Measurements from ENCODE around the gene VWC2L. TPM values are rescaled to one million over a fixed set of nuclear protein-coding genes. Genes with fewer than 3 reads are reported as not detected.

VWC2L gene
- total RNA-seq, 6 experiments from 2014 or later = not detected

GRCh38 chr2:214519258-214519818, 108.5 kb downstream of the VWC2L start:
- WGBS (ENCODE audit: insufficient coverage, low coverage, low lambda C conversion rate, missing lambda C conversion rate) = 71% methylated on average over 5 of the region's 5 CpGs
- no peaks in the 10 kb centered on the region for H3K9me3 ChIP-seq
- TF ChIP-seq CTCF (IDR thresholded peaks at IDR 0.05) (no peak), POLR2A (IDR thresholded peaks at IDR 0.05) (no peak)
- no peak overlapping the region for H3K27ac ChIP-seq
- no peaks in the 10 kb centered on the region for H3K4me1 ChIP-seq
- H3K36me3 ChIP-seq = no peaks in the 10 kb centered on the region
- intact Hi-C loops (cut with DNase I) = no loop called here
- DNase-seq (no peak), ATAC-seq (no peak)
- no peaks in the 10 kb centered on the region for H3K27me3 ChIP-seq
- H3K4me3 ChIP-seq = no peak overlapping the region

- no peaks in the 10 kb centered on the region for H3K4me1 ChIP-seq
- no peak for DNase-seq
- TF ChIP-seq CTCF (IDR thresholded peaks at IDR 0.05) = no peak
These were observed 118.2 kb downstream of the VWC2L start for GRCh38 chr2:214529021-214529420.

GRCh38 chr2:214529514-214529913, 118.7 kb downstream of the VWC2L start:
- no peak overlapping the region for H3K27ac ChIP-seq
- no peaks in the 10 kb centered on the region for H3K9me3 ChIP-seq
- intact Hi-C loops (cut with DNase I) = no loop called here
- H3K36me3 ChIP-seq = no peaks in the 10 kb centered on the region
- DNase-seq = no peak
- no peaks in the 10 kb centered on the region for H3K27me3 ChIP-seq
- H3K4me3 ChIP-seq = no peak overlapping the region
- no peak for ATAC-seq
- no peak for TF ChIP-seq CTCF (IDR thresholded peaks at IDR 0.05)
- no peak for TF ChIP-seq POLR2A (IDR thresholded peaks at IDR 0.05)
- 53% methylated on average over 6 of the region's 6 CpGs for WGBS (ENCODE audit: insufficient coverage, low coverage, low lambda C conversion rate, missing lambda C conversion rate)
- no peaks in the 10 kb centered on the region for H3K4me1 ChIP-seq

More at GRCh38 chr2:214529021-214529420, 118.2 kb downstream of the VWC2L start:
- Histone ChIP-seq H3K4me3 (no peak overlapping the region), H3K27me3 (no peaks in the 10 kb centered on the region), H3K36me3 (no peaks in the 10 kb centered on the region), H3K9me3 (no peaks in the 10 kb centered on the region), H3K27ac (no peak overlapping the region)
- WGBS (ENCODE audit: insufficient coverage, low coverage, low lambda C conversion rate, missing lambda C conversion rate) = 51% methylated on average over 5 of the region's 5 CpGs
- no peak for ATAC-seq
- intact Hi-C loops (cut with DNase I) = no loop called here

- no peaks in the 10 kb centered on the region for H3K4me1 ChIP-seq
- H3K9me3 ChIP-seq = no peaks in the 10 kb centered on the region
- no peak overlapping the region for H3K4me3 ChIP-seq
- ATAC-seq = no peak
- no peak for TF ChIP-seq CTCF (IDR thresholded peaks at IDR 0.05)
- no peak for TF ChIP-seq POLR2A (IDR thresholded peaks at IDR 0.05)
- intact Hi-C loops (cut with DNase I) = no loop called here
- no peaks in the 10 kb centered on the region for H3K36me3 ChIP-seq
- no peaks in the 10 kb centered on the region for H3K27me3 ChIP-seq
- 48% methylated on average over 3 of the region's 3 CpGs for WGBS (ENCODE audit: insufficient coverage, low coverage, low lambda C conversion rate, missing lambda C conversion rate)
- DNase-seq = no peak
- H3K27ac ChIP-seq = no peak overlapping the region
These were observed 122.7 kb downstream of the VWC2L start for GRCh38 chr2:214533541-214533940.

- 37% methylated on average over 3 of the region's 3 CpGs for WGBS (ENCODE audit: insufficient coverage, low coverage, low lambda C conversion rate, missing lambda C conversion rate)
- Histone ChIP-seq H3K9me3 (no peaks in the 10 kb centered on the region), H3K4me3 (no peak overlapping the region), H3K4me1 (no peaks in the 10 kb centered on the region), H3K36me3 (no peaks in the 10 kb centered on the region), H3K27me3 (no peaks in the 10 kb centered on the region), H3K27ac (no peak overlapping the region)
- intact Hi-C loops (cut with DNase I) = no loop called here
- DNase-seq (no peak), ATAC-seq (no peak)
- TF ChIP-seq POLR2A (IDR thresholded peaks at IDR 0.05) (no peak), CTCF (IDR thresholded peaks at IDR 0.05) (no peak)
These were observed 125.8 kb downstream of the VWC2L start for GRCh38 chr2:214536625-214537024.
